ENCODE results near the gene TTLL11.

TTLL11 gene

DNA sequence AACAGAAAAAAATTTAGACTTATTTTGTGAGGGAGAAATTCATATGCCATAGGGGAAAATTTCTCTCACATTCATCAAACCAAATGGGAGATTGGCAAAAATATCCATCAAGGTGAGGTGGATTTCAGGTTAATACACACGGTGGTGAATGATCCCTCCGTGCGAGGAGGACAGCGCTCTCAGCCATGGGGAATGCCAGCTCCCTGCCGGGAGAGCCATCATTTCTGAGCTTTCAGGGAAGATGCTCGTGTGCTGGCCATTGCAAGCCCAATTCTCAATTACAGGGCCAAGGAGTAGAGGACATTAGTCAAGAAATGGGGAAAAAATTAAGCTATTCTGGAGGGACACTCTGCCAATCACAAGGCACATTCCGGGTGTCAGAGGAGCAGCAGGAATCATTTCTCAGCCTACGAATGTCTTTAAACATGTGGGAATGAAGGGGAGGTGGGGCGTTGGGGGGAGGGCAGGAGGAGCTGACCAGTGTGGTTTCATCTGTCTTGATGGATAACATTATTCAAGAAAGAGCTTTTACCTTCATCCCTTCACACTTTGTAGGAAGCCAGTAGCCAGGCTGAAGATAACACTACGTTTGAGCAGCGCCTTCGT lies 276.2 kb downstream of the TTLL11 start:
- DNase-seq: no peak
- Histone ChIP-seq H3K4me1 (ENCODE audit: control extremely low read depth in 1 of 4, control insufficient read depth in 4 of 4, insufficient read depth in 4 of 4, low read length in 3 of 4) (peaks cover 0 to 18% (median 9%) of the 10 kb centered on the region in 4 experiments), H3K27ac (ENCODE audit: insufficient read depth in 1 of 2, low read depth in 1 of 2, low read length in 2 of 2, poor library complexity in 1 of 2, severe bottlenecking in 2 of 2) (no peak overlapping the region), H3K36me3 (ENCODE audit: control insufficient read depth in 4 of 4, insufficient read depth in 4 of 4, low read length in 3 of 4) (no peaks in the 10 kb centered on the region), H3K27me3 (replicated peaks in 2 of 5; ENCODE audit: control insufficient read depth in 4 of 5, insufficient read depth in 5 of 5, low read length in 4 of 5) (peaks cover 0 to 4% (median 0%) of the 10 kb centered on the region in 5 experiments), H3K9me3 (ENCODE audit: control extremely low read depth in 1 of 5, control insufficient read depth in 4 of 5, insufficient read depth in 2 of 5, low read depth in 1 of 5, low read length in 4 of 5) (no peaks in the 10 kb centered on the region), H3K4me3 (ENCODE audit: control insufficient read depth in 1 of 7, extremely low read depth in 1 of 7, insufficient read depth in 4 of 7, low read depth in 2 of 7, low read length in 6 of 7) (no peak overlapping the region)
- CTCF ChIA-PET: no interaction called here
- WGBS (ENCODE audit: insufficient coverage): 94% methylated on average over 8 of the region's 12 CpGs
- POLR2A ChIA-PET: no interaction called here

DNA sequence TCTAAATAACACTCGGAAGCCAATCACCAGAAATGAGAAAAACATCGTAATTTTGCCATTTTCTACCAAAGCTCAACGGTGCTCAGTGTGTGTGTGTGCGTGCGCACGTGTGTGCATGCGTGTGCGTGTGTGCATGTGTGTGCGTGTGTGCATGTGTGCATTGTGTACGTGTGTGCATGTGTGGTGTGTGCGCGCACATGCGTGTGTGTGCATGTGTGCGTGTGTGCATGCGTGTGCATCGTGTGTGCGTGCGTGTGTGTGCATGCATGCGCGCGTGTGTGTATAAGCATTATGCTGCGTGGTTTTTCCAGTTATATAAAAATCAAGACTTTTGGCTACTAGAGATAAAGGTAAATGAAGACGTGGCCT lies 276.7 kb downstream of the TTLL11 start:
- H3K4me1 ChIP-seq (ENCODE audit: control extremely low read depth in 1 of 4, control insufficient read depth in 4 of 4, insufficient read depth in 4 of 4, low read length in 3 of 4): peaks cover 0 to 18% (median 9%) of the 10 kb centered on the region in 4 experiments
- 95% methylated on average over 21 of the region's 23 CpGs for whole genome bisulfite sequencing (ENCODE audit: insufficient coverage)
- CTCF ChIA-PET: no interaction called here
- no peak for DNase-seq
- no peak overlapping the region for H3K27ac ChIP-seq (ENCODE audit: insufficient read depth in 1 of 2, low read depth in 1 of 2, low read length in 2 of 2, poor library complexity in 1 of 2, severe bottlenecking in 2 of 2)
- H3K36me3 ChIP-seq (ENCODE audit: control insufficient read depth in 4 of 4, insufficient read depth in 4 of 4, low read length in 3 of 4): no peaks in the 10 kb centered on the region
- H3K9me3 ChIP-seq (ENCODE audit: control extremely low read depth in 1 of 5, control insufficient read depth in 4 of 5, insufficient read depth in 2 of 5, low read depth in 1 of 5, low read length in 4 of 5): no peaks in the 10 kb centered on the region
- H3K27me3 ChIP-seq (replicated peaks in 2 of 5; ENCODE audit: control insufficient read depth in 4 of 5, insufficient read depth in 5 of 5, low read length in 4 of 5): peaks cover 0 to 4% (median 0%) of the 10 kb centered on the region in 5 experiments
- H3K4me3 ChIP-seq (ENCODE audit: control insufficient read depth in 1 of 7, extremely low read depth in 1 of 7, insufficient read depth in 4 of 7, low read depth in 2 of 7, low read length in 6 of 7): no peak overlapping the region
- POLR2A ChIA-PET: no interaction called here

DNA sequence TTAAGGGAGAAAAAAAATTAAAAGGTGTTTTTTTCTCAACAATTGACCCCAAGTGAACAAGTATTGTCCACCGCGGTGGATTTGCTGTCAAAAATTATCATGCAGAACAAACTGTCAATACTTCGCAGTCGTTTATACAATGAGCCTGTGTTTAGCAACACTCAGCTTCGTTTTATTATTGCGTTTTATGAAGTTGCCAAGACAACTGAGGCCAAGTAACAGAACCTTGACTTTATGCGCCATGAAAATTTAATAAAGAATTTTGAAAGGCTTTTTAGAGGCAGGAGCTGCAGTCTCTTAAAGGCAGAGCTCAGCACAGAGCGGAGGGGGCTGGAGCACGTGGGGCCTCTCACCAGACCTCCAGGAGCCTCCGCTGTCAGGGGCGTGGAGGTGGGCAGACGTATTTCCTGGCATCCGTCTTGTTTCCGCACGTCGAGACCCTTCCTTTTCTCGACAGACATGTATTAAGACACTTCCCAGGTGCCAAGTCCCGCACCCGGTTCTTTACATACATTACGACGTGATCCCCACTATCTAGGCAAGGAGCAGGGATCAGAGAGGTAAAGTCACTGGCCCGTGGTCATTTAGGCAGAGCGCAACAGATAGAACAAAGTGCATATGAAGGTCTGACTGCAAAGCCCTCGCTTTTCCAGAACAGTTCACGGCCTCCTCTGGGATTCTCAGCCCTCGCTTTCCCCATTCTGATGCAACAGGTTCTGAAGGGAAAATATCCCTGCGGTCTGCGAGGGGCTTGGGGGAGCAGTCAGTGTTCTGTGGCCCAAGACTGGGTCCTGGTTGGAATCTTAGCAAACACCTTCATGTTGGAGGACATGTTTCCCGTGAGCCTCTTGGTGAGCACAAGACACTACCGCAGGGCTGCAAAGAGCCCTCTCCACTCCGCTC lies 277.3 kb downstream of the TTLL11 start:
- DNase-seq: no peak
- H3K4me1 ChIP-seq (ENCODE audit: control extremely low read depth in 1 of 4, control insufficient read depth in 4 of 4, insufficient read depth in 4 of 4, low read length in 3 of 4): peaks cover 0 to 15% (median 9%) of the 10 kb centered on the region in 4 experiments
- CTCF ChIA-PET: interaction anchor here (1.9 kb wide), 1 partner anchor 7 kb away, joined by 3 read pairs; no protein-coding TSS in a partner anchor
- H3K4me3 ChIP-seq (ENCODE audit: control insufficient read depth in 1 of 7, extremely low read depth in 1 of 7, insufficient read depth in 4 of 7, low read depth in 2 of 7, low read length in 6 of 7): no peak overlapping the region
- peaks cover 0 to 4% (median 0%) of the 10 kb centered on the region in 5 experiments for H3K27me3 ChIP-seq (replicated peaks in 2 of 5; ENCODE audit: control insufficient read depth in 4 of 5, insufficient read depth in 5 of 5, low read length in 4 of 5)
- H3K9me3 ChIP-seq (ENCODE audit: control extremely low read depth in 1 of 5, control insufficient read depth in 4 of 5, insufficient read depth in 2 of 5, low read depth in 1 of 5, low read length in 4 of 5): no peaks in the 10 kb centered on the region
- WGBS (ENCODE audit: insufficient coverage): 93% methylated on average over 31 of the region's 31 CpGs
- no peak overlapping the region for H3K27ac ChIP-seq (ENCODE audit: insufficient read depth in 1 of 2, low read depth in 1 of 2, low read length in 2 of 2, poor library complexity in 1 of 2, severe bottlenecking in 2 of 2)
- POLR2A ChIA-PET: no interaction called here
- no peaks in the 10 kb centered on the region for H3K36me3 ChIP-seq (ENCODE audit: control insufficient read depth in 4 of 4, insufficient read depth in 4 of 4, low read length in 3 of 4)

DNA sequence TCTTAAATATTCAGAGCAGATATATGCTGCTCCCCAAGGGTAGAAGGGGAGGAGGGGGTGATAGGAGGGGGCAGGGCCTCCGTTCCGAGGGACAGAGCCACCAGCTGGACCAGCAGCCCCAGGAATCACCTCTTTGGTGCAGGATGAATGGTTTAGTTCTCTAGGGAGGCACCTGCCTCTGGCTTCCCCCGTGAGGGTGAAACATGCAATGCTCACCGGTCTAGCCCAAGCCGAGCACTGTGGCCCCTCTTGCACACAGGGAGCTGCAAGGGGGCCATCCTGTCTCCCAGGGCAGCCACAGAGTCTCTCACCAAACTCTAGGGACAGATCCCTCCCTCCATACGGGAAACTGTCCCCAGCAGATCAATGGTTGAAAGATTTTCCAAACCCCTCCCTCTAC lies 278.0 kb downstream of the TTLL11 start:
- no peak overlapping the region for H3K4me3 ChIP-seq (ENCODE audit: control insufficient read depth in 1 of 7, extremely low read depth in 1 of 7, insufficient read depth in 4 of 7, low read depth in 2 of 7, low read length in 6 of 7)
- H3K36me3 ChIP-seq (ENCODE audit: control insufficient read depth in 4 of 4, insufficient read depth in 4 of 4, low read length in 3 of 4): no peaks in the 10 kb centered on the region
- peaks cover 0 to 4% (median 0%) of the 10 kb centered on the region in 5 experiments for H3K27me3 ChIP-seq (replicated peaks in 2 of 5; ENCODE audit: control insufficient read depth in 4 of 5, insufficient read depth in 5 of 5, low read length in 4 of 5)
- DNase-seq: no peak
- ChIA-PET POLR2A (no interaction called here), CTCF (interaction anchor here (1.9 kb wide), 1 partner anchor 8 kb away, joined by 3 read pairs; no protein-coding TSS in a partner anchor)
- no peak overlapping the region for H3K27ac ChIP-seq (ENCODE audit: insufficient read depth in 1 of 2, low read depth in 1 of 2, low read length in 2 of 2, poor library complexity in 1 of 2, severe bottlenecking in 2 of 2)
- WGBS (ENCODE audit: insufficient coverage): 92% methylated on average over 5 of the region's 6 CpGs
- no peaks in the 10 kb centered on the region for H3K9me3 ChIP-seq (ENCODE audit: control extremely low read depth in 1 of 5, control insufficient read depth in 4 of 5, insufficient read depth in 2 of 5, low read depth in 1 of 5, low read length in 4 of 5)
- H3K4me1 ChIP-seq (ENCODE audit: control extremely low read depth in 1 of 4, control insufficient read depth in 4 of 4, insufficient read depth in 4 of 4, low read length in 3 of 4): peaks cover 0 to 10% (median 8%) of the 10 kb centered on the region in 4 experiments

DNA sequence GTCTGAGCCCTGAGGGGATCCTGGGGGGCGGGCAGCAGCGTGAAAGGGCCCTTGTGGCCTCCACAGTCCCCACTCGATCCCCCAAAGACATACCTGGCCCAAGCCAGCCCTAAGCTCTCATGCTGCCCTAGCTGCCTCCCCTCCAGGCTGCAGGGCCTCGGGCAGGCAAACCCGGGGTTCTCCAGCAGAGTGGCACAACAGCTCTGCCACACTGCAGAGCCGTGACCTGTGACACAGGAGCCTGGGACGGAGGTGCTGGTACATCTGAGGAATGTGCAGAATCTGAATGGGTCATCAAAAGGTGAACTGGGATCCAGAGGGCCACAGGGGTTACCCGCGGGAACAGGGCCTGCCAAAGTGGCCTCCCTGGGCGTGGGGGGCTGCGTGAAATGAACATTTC lies 278.5 kb downstream of the TTLL11 start:
- Histone ChIP-seq H3K4me1 (ENCODE audit: control extremely low read depth in 1 of 4, control insufficient read depth in 4 of 4, insufficient read depth in 4 of 4, low read length in 3 of 4) (peaks cover 0 to 5% (median 4%) of the 10 kb centered on the region in 4 experiments), H3K27me3 (replicated peaks in 2 of 5; ENCODE audit: control insufficient read depth in 4 of 5, insufficient read depth in 5 of 5, low read length in 4 of 5) (peaks cover 0 to 4% (median 0%) of the 10 kb centered on the region in 5 experiments), H3K27ac (ENCODE audit: insufficient read depth in 1 of 2, low read depth in 1 of 2, low read length in 2 of 2, poor library complexity in 1 of 2, severe bottlenecking in 2 of 2) (no peak overlapping the region), H3K36me3 (ENCODE audit: control insufficient read depth in 4 of 4, insufficient read depth in 4 of 4, low read length in 3 of 4) (no peaks in the 10 kb centered on the region), H3K9me3 (ENCODE audit: control extremely low read depth in 1 of 5, control insufficient read depth in 4 of 5, insufficient read depth in 2 of 5, low read depth in 1 of 5, low read length in 4 of 5) (no peaks in the 10 kb centered on the region), H3K4me3 (ENCODE audit: control insufficient read depth in 1 of 7, extremely low read depth in 1 of 7, insufficient read depth in 4 of 7, low read depth in 2 of 7, low read length in 6 of 7) (no peak overlapping the region)
- ChIA-PET POLR2A (no interaction called here), CTCF (interaction anchor here (1.9 kb wide), 1 partner anchor 9 kb away, joined by 3 read pairs; no protein-coding TSS in a partner anchor)
- no peak for DNase-seq
- WGBS (ENCODE audit: insufficient coverage): 100% methylated on average over 10 of the region's 11 CpGs

DNA sequence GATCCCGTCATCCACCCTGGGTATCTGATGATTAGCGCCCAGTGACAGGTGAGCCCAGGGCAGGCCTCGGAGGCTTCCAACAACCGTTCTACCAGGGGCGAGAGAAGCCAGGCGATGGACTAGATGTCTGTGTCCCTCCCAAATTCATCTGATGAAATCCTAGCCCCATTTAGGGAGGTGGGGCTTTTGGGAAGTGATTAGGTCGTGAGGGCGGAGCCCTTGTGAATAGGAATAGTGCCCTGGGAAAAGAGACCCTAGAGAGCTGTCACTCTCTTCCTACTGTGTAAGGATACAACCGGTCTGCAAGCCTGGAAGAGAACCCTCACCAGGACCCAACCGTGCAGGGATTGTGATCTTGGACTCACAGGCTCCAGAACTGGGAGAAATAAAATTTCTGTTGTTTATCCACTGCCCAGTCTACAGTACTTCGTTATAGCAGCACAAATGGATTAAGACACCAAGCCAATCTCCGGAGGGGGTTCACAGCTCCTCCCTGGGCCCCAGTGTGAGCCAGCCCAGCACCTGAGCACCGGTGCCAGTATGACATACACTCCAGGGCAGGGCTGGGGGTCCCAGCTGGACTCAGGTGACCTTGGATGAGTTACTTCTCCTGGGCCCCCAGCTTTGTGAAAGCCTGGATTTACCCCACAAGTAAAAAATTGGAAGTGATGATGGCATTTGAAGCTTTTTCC lies 279.4 kb downstream of the TTLL11 start:
- POLR2A ChIA-PET: no interaction called here
- no peak for DNase-seq

More for the DNA sequence above, 279.4 kb downstream of the TTLL11 start:
- 93% methylated on average over 13 of the region's 13 CpGs for WGBS (ENCODE audit: insufficient coverage)
- no peak overlapping the region for H3K4me3 ChIP-seq (ENCODE audit: control insufficient read depth in 1 of 7, extremely low read depth in 1 of 7, insufficient read depth in 4 of 7, low read depth in 2 of 7, low read length in 6 of 7)
- peaks cover 0 to 4% (median 0%) of the 10 kb centered on the region in 5 experiments for H3K27me3 ChIP-seq (replicated peaks in 2 of 5; ENCODE audit: control insufficient read depth in 4 of 5, insufficient read depth in 5 of 5, low read length in 4 of 5)
- no peaks in the 10 kb centered on the region for H3K36me3 ChIP-seq (ENCODE audit: control insufficient read depth in 4 of 4, insufficient read depth in 4 of 4, low read length in 3 of 4)
- H3K4me1 ChIP-seq (ENCODE audit: control extremely low read depth in 1 of 4, control insufficient read depth in 4 of 4, insufficient read depth in 4 of 4, low read length in 3 of 4): no peaks in the 10 kb centered on the region
- CTCF ChIA-PET: interaction anchor here (1.1 to 1.9 kb wide), 2 partner anchors 8 to 10 kb away, joined by 3 to 4 read pairs; no protein-coding TSS in a partner anchor
- no peak overlapping the region for H3K27ac ChIP-seq (ENCODE audit: insufficient read depth in 1 of 2, low read depth in 1 of 2, low read length in 2 of 2, poor library complexity in 1 of 2, severe bottlenecking in 2 of 2)
- no peaks in the 10 kb centered on the region for H3K9me3 ChIP-seq (ENCODE audit: control extremely low read depth in 1 of 5, control insufficient read depth in 4 of 5, insufficient read depth in 2 of 5, low read depth in 1 of 5, low read length in 4 of 5)

Measured in common myeloid progenitor, CD34-positive (primary cell).